Measurements from ENCODE around the gene SLC1A4.

GRCh38 chr2:64972426-64972825 is 16.8 kb upstream of the SLC1A4 start:
- TF ChIP-seq, protein P1, sequence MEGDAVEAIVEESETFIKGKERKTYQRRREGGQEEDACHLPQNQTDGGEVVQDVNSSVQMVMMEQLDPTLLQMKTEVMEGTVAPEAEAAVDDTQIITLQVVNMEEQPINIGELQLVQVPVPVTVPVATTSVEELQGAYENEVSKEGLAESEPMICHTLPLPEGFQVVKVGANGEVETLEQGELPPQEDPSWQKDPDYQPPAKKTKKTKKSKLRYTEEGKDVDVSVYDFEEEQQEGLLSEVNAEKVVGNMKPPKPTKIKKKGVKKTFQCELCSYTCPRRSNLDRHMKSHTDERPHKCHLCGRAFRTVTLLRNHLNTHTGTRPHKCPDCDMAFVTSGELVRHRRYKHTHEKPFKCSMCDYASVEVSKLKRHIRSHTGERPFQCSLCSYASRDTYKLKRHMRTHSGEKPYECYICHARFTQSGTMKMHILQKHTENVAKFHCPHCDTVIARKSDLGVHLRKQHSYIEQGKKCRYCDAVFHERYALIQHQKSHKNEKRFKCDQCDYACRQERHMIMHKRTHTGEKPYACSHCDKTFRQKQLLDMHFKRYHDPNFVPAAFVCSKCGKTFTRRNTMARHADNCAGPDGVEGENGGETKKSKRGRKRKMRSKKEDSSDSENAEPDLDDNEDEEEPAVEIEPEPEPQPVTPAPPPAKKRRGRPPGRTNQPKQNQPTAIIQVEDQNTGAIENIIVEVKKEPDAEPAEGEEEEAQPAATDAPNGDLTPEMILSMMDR (IDR thresholded peaks at IDR 0.05; ENCODE audit: low read depth, low read length, missing input control), result no peak
- TF ChIP-seq FOXA1 (IDR thresholded peaks at IDR 0.05) (no peak), TAF1 (conservative IDR thresholded peaks at IDR 0.05) (no peak)

Measured in liver (tissue), 3 donors.